BJ (cell line): Measurements from ENCODE around the gene PCDHB5. TPM values are rescaled to one million over a fixed set of nuclear protein-coding genes. Genes with fewer than 3 reads are reported as not detected.
"Not testable (repeated sequence)": the region's sequence is repeated elsewhere in the genome, so short reads cannot be mapped to it uniquely, and the experiment has no call there.

Experiments used
- CTCF ChIA-PET: fragments of 350-600 bp; formaldehyde crosslinking; extraction: SDS; loops from one replicate; lab custom pipeline; 2021; ENCODE audit warnings: antibody characterized with exemption, inconsistent platforms; lab: Yijun Ruan, JAX
- POLR2A ChIA-PET: fragments of 300-600 bp; sonication (Branson Sonifier 250); formaldehyde crosslinking; extraction: SDS; loops from one replicate; lab custom pipeline; 2021; ENCODE audit warnings: antibody characterized with exemption; lab: Charles Lee
- DNase-seq: peaks from one replicate; pipeline ENCODE4 v3.0.0-alpha.2; 2011; ENCODE audit warnings: low read depth
- H3K27me3 ChIP-seq: 2 replicates; pipeline ENCODE4 v1.6.0; 2011; ENCODE audit warnings: low read length; ENCODE audit not compliant: control insufficient read depth, insufficient read depth
- H3K36me3 ChIP-seq: 2 replicates; pipeline ENCODE4 v1.5.1; 2011; ENCODE audit warnings: low read length; ENCODE audit not compliant: control insufficient read depth, insufficient read depth
- H3K4me3 ChIP-seq: 2 replicates; pipeline ENCODE4 v1.5.1; 2011; ENCODE audit warnings: low read depth, mild to moderate bottlenecking, control low read depth, low read length
- polyA plus RNA-seq: library from polyadenylated mRNA; depleted of rRNA; stranded (reverse); fragments of >200 nt; gene quantifications from 2 replicates; pipeline ENCODE4 v1.2.3, GENCODE V29; 2011
- TF ChIP-seq, protein P1 (sequence below): IDR thresholded peaks from 2 replicates; pipeline ENCODE4 v1.5.1; 2011; ENCODE audit warnings: low read depth, mild to moderate bottlenecking, control low read depth, inconsistent platforms, low read length, moderate library complexity; ENCODE audit not compliant: insufficient read depth

The PCDHB5 gene
- polyA plus RNA-seq, 1 experiment, result 0.22 TPM

- ChIA-PET CTCF (interaction anchor here (0.8 kb wide), 1 partner anchor 29 kb away, joined by 4 read pairs; the partner anchor contains the start of gene PCDHB6), POLR2A (no interaction called here)
- H3K4me3 ChIP-seq, result no peak overlapping the region
- TF ChIP-seq, protein P1, sequence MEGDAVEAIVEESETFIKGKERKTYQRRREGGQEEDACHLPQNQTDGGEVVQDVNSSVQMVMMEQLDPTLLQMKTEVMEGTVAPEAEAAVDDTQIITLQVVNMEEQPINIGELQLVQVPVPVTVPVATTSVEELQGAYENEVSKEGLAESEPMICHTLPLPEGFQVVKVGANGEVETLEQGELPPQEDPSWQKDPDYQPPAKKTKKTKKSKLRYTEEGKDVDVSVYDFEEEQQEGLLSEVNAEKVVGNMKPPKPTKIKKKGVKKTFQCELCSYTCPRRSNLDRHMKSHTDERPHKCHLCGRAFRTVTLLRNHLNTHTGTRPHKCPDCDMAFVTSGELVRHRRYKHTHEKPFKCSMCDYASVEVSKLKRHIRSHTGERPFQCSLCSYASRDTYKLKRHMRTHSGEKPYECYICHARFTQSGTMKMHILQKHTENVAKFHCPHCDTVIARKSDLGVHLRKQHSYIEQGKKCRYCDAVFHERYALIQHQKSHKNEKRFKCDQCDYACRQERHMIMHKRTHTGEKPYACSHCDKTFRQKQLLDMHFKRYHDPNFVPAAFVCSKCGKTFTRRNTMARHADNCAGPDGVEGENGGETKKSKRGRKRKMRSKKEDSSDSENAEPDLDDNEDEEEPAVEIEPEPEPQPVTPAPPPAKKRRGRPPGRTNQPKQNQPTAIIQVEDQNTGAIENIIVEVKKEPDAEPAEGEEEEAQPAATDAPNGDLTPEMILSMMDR, result no peak
- H3K27me3 ChIP-seq, result no peaks in the 10 kb centered on the region; the same call in 1 of the 2 replicates
- DNase-seq, result no peak
- no peaks in the 10 kb centered on the region for H3K36me3 ChIP-seq
Observed at GRCh38 chr5:141121985-141122384, 13.0 kb upstream of the PCDHB5 start.

DNA sequence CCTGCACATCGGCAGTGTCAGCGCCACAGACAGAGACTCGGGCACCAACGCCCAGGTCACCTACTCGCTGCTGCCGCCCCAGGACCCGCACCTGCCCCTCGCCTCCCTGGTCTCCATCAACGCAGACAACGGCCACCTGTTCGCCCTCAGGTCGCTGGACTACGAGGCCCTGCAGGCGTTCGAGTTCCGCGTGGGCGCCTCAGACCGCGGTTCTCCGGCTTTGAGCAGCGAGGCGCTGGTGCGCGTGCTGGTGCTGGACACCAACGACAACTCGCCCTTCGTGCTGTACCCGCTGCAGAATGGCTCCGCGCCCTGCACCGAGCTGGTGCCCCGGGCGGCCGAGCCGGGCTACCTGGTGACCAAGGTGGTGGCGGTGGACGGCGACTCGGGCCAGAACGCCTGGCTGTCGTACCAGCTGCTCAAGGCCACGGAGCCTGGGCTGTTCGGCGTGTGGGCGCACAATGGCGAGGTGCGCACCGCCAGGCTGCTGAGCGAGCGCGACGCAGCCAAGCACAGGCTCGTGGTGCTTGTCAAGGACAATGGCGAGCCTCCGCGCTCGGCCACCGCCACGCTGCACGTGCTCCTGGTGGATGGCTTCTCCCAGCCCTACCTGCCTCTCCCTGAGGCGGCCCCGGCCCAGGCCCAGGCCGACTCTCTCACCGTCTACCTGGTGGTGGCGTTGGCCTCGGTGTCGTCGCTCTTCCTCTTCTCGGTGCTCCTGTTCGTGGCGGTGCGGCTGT is 11.4 kb upstream of the PCDHB5 start:
- DNase-seq, H3K27me3 ChIP-seq, CTCF ChIA-PET, H3K36me3 ChIP-seq, POLR2A ChIA-PET, H3K4me3 ChIP-seq: not testable (repeated sequence)

GRCh38 chr5:141127305-141127704 is 7.7 kb upstream of the PCDHB5 start:
- Histone ChIP-seq H3K27me3 (no peaks in the 10 kb centered on the region), H3K4me3 (no peak overlapping the region), H3K36me3 (no peaks in the 10 kb centered on the region)
- ChIA-PET POLR2A (no interaction called here), CTCF (interaction anchor here (0.6 kb wide), 2 partner anchors 18 to 100 kb away, joined by 3 read pairs; no protein-coding TSS in a partner anchor)
- TF ChIP-seq, protein P1, result no peak
- DNase-seq, result no peak

DNA sequence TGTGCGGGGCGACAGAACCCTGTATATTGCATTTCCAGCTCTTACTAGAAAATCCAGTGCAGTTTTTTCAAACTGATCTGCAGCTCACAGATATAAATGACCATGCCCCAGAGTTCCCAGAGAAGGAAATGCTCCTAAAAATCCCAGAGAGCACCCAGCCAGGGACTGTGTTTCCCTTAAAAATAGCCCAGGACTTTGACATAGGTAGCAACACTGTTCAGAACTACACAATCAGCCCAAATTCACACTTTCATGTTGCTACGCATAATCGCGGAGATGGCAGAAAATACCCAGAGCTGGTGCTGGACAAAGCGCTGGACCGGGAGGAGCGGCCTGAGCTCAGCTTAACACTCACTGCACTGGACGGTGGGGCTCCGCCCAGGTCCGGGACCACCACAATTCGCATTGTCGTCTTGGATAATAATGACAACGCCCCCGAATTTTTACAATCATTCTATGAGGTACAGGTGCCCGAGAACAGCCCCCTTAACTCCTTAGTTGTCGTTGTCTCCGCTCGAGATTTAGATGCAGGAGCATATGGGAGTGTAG is 786 bp downstream of the PCDHB5 start:
- POLR2A ChIA-PET, result no interaction called here
- DNase-seq, result no peak
- H3K27me3 ChIP-seq, result no peaks in the 10 kb centered on the region
- TF ChIP-seq, protein P1, result no peak
- no peaks in the 10 kb centered on the region for H3K36me3 ChIP-seq
- H3K4me3 ChIP-seq, result no peak overlapping the region
- CTCF ChIA-PET, result no interaction called here

- CTCF ChIA-PET, POLR2A ChIA-PET, H3K4me3 ChIP-seq, H3K36me3 ChIP-seq, DNase-seq, H3K27me3 ChIP-seq: not testable (repeated sequence)
Observed at GRCh38 chr5:141137346-141137745, 2.3 kb downstream of the PCDHB5 start.

- H3K4me3 ChIP-seq, result no peak within 1 kb of the TSS
- TF ChIP-seq, protein P1, result 0 out of 2 replicates have a peak, but pooled peaks have one; percentile 14
- DNase-seq, result no peak
- POLR2A ChIA-PET, result no interaction called here
- H3K36me3 ChIP-seq, result no peaks in the 10 kb centered on the region
- CTCF ChIA-PET, result interaction anchor here (0.6 to 1.5 kb wide), 5 partner anchors 10 to 181 kb away, joined by 3 to 4 read pairs (median 3); partner anchors contain the start of gene PCDHB9
- no peaks in the 10 kb centered on the region for H3K27me3 ChIP-seq
Observed at GRCh38 chr5:141149812-141150211, 14.8 kb downstream of the PCDHB5 start, which contains the start of gene PCDHB6. Gene PCDHB6, plus strand, starts transcription at chr5:141150057. Its CDS starts 201 bp downstream, at chr5:141150258.
